Subcutaneous preadipocyte (primary cell): Measurements from ENCODE around the gene CPEB2. TPM values are rescaled to one million over a fixed set of nuclear protein-coding genes. Genes with fewer than 3 reads are reported as not detected.

Source experiments
- total RNA-seq: library from RNA; depleted of rRNA; stranded (reverse); fragments of >200 nt; gene quantifications from 2 replicates; pipeline ENCODE4 v1.2.3, GENCODE V29; 2012

CPEB2 gene
- total RNA-seq, result 17.3 and 21.3 TPM in 2 replicates

GRCh38 chr4:15001869-15002658 lies at the start of gene CPEB2:
TSS of gene CPEB2 (plus strand) at chr4:15002481. CDS start at chr4:15002674, 193 bp downstream.

